Small intestine (tissue), 7 donors: ENCODE measurements around the gene CRHR2. TPM values are rescaled to one million over a fixed set of nuclear protein-coding genes. Genes with fewer than 3 reads are reported as not detected.

Experiments used
- DNase-seq, 2 donors: peaks; one replicate each; pipeline versions ENCODE4 v3.0.0 to v3.0.0-alpha.2; 2013
- FAIRE-seq: peaks from 2 replicates; lab custom pipeline; 2012; peaks lifted over from hg19 to GRCh38; lab: Jason Lieb, UNC
- H3K27ac ChIP-seq, 3 donors: one replicate each; pipeline ENCODE4 v1.5.1; 2013; ENCODE audit warnings: low read length in 2 of 3, mild to moderate bottlenecking in 2 of 3, control low read depth in 1 of 3, inconsistent platforms in 1 of 3, low read depth in 1 of 3, moderate library complexity in 1 of 3
- H3K27me3 ChIP-seq, 3 donors: one replicate each; pipeline ENCODE4 v1.6.1; 2013; ENCODE audit warnings: low read length in 3 of 3, inconsistent platforms in 1 of 3; ENCODE audit not compliant: control insufficient read depth in 3 of 3, insufficient read depth in 3 of 3
- H3K36me3 ChIP-seq, 3 donors: one replicate each; pipeline ENCODE4 v1.6.1; 2013; ENCODE audit warnings: low read length in 3 of 3, inconsistent platforms in 1 of 3, low read depth in 1 of 3, mild to moderate bottlenecking in 1 of 3, moderate library complexity in 1 of 3; ENCODE audit not compliant: control insufficient read depth in 3 of 3, insufficient read depth in 2 of 3
- H3K4me1 ChIP-seq, 3 donors: one replicate each; pipeline ENCODE4 v1.6.1; 2013; ENCODE audit warnings: low read length in 2 of 3, inconsistent platforms in 1 of 3, low read depth in 1 of 3, mild to moderate bottlenecking in 1 of 3, moderate library complexity in 1 of 3; ENCODE audit not compliant: control insufficient read depth in 3 of 3, insufficient read depth in 2 of 3
- H3K4me3 ChIP-seq, 3 donors: one replicate each; pipeline ENCODE4 v1.5.1; 2013; ENCODE audit warnings: low read length in 3 of 3, control low read depth in 1 of 3, inconsistent platforms in 1 of 3, low read depth in 1 of 3, mild to moderate bottlenecking in 1 of 3, moderate library complexity in 1 of 3
- H3K9me3 ChIP-seq, 2 donors: one replicate each; pipeline ENCODE4 v1.6.1; 2013; ENCODE audit warnings: low read depth in 1 of 2, low read length in 1 of 2; ENCODE audit not compliant: control insufficient read depth in 2 of 2, insufficient read depth in 1 of 2
- WGBS, 3 donors: extraction: QIAGEN DNeasy Blood & Tissue Kit; methylation state at CpG; one replicate each; pipeline ENCODE4 v1.1.7; 2013; 5-methylcytosine and 5-hydroxymethylcytosine counted together
- polyA plus RNA-seq, 4 donors: library from polyadenylated mRNA; stranded (reverse) in 3 of 4; unstranded in 1 of 4; fragments of 200-250 nt in 3 of 4; fragments of 120-200 nt in 1 of 4; gene quantifications; one replicate each; pipeline versions ENCODE4 v1.2.1 to v1.2.3, GENCODE V29; 2013
- donor health status: healthy with polysubstance abuse.
- donor health status: control.
- donor health status: control.
- donor health status: Bipolar disorder and iron deficiency.
- donor health status: healthy.

CRHR2 gene
- polyA plus RNA-seq, 4 donors = 0.04 to 0.32 TPM; not detected in 2

DNA sequence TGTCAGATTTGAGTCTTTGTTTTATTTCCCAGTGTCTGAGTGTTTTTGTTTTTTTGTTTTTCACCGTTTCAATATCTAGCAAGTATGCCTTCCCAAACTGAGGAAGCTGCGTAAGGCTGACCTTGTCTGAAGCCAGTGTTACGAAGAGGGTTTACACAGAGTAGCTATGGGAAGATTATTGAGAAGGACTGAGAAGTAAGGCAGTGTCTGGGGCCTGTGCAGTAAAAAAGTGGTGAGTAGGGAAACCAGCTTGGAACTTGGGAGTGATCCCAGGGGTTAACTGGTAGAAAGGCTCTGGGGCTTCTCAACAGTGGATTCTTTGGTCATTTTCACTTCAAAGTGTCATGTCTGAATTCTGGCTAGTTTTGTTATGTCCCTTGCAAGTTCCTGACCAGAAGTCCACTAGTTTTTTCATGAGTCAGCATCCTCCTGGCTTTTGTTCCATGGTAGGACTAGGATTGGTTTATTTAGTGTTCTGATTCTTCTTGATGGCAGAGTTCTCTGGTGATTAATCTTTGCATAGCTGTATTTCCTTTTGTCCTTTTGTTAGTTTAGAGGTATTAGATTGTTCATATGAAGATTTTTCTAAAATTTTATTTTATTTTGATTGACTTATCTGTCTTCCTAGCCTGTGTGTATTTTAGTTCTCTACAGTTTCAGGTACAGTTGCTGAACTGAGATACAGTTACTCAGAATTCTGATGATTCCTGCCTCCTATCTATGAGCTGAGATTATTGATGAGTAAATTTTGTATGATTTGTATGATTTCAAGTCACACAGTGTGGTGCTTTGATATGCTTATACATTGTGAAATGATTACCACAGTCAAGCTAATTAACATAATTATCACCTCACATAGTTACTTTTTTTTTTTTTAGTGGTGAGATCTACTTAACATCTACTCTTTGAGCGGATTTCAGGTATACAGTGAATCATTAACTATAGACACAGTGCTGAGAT lies 68.6 kb downstream of the CRHR2 start:
- Histone ChIP-seq H3K27ac (no peak overlapping the region), H3K9me3 (no peaks in the 10 kb centered on the region), H3K4me1 (no peaks in the 10 kb centered on the region), H3K36me3 (peaks cover 19 to 29% (median 22%) of the 10 kb centered on the region in 3 donors), H3K4me3 (no peak overlapping the region), H3K27me3 (no peaks in the 10 kb centered on the region)
- WGBS, 3 donors = 92 to 96% (median 94%) methylated on average over 4 of the region's 4 CpGs
- FAIRE-seq (no peak), DNase-seq (no peak)

DNA sequence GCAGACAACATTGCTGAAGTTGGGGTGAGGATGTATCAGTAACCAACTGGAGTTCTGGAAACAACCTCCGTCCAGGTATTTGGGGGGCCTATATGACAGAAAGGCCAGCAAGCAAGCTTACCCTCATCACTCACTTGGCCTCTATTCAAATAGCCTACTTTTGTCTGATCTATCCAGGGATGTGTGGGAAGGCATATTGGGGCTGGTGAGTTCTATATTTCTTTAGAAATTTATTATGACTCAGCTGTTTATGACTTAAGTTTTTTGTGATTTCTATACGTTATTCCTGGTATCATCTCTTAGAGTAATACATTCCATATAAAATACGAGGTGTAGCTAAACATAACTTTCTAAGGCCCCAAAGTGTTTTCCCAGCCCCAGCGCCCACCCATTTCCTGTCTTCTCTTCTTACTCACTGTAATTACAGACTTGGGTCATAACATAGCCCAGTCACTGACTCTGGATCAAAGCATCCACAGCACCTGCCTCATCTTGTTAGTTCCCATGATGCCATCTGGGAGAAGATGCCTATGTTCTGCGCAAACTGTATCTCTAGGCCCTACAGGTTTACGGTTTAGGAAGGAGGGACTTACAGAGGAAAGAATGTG lies 69.5 kb downstream of the CRHR2 start:
- Histone ChIP-seq H3K27me3 (no peaks in the 10 kb centered on the region), H3K36me3 (peaks cover 15 to 27% (median 23%) of the 10 kb centered on the region in 3 donors), H3K27ac (no peak overlapping the region), H3K9me3 (no peaks in the 10 kb centered on the region), H3K4me3 (no peak overlapping the region), H3K4me1 (no peaks in the 10 kb centered on the region)
- WGBS, 3 donors = 83 to 90% (median 89%) methylated on average over 6 of the region's 6 CpGs
- no peak for FAIRE-seq
- DNase-seq = no peak

- DNase-seq (no peak), FAIRE-seq (no peak)
- Histone ChIP-seq H3K4me1 (no peaks in the 10 kb centered on the region), H3K27me3 (no peaks in the 10 kb centered on the region), H3K9me3 (no peaks in the 10 kb centered on the region), H3K27ac (no peak overlapping the region), H3K4me3 (no peak overlapping the region), H3K36me3 (peaks cover 7 to 25% (median 10%) of the 10 kb centered on the region in 3 donors)
- WGBS, 3 donors = 94 to 98% (median 96%) methylated on average over 3 of the region's 3 CpGs
Measured at GRCh38 chr7:30605832-30606231, 76.4 kb downstream of the CRHR2 start.

- Histone ChIP-seq H3K9me3 (no peaks in the 10 kb centered on the region), H3K4me1 (no peaks in the 10 kb centered on the region), H3K36me3 (peaks cover 10 to 29% (median 10%) of the 10 kb centered on the region in 3 donors), H3K4me3 (no peak overlapping the region), H3K27me3 (no peaks in the 10 kb centered on the region), H3K27ac (no peak overlapping the region)
- 85 to 90% (median 89%) methylated on average over 3 of the region's 3 CpGs for WGBS, 3 donors
- FAIRE-seq (no peak), DNase-seq (no peak)
Measured at GRCh38 chr7:30604901-30605300, 77.4 kb downstream of the CRHR2 start.

Other genes with a start within 250 kb of the CRHR2 start
- gene NOD1, start 203.7 kb downstream of the CRHR2 start, polyA plus RNA-seq = 1 to 10 TPM; 3.4 to 8.9 (median 5.5) TPM
- gene GGCT, start 177.6 kb downstream of the CRHR2 start, polyA plus RNA-seq = 100 to 1,000 TPM in 1 of 4 donors, 10 to 100 TPM in 3; 57.3 to 105 (median 70.5) TPM
- 100 to 1,000 TPM in 1 of 4 donors, 10 to 100 TPM in 3; 36.5 to 144 (median 65.1) TPM for gene GARS1, start 87.6 kb downstream of the CRHR2 start, polyA plus RNA-seq
- gene INMT, start 69.7 kb upstream of the CRHR2 start, polyA plus RNA-seq = 1 to 10 TPM; 1.1 to 6.1 (median 1.6) TPM
- gene MINDY4, start 89.0 kb upstream of the CRHR2 start, polyA plus RNA-seq = 1 to 10 TPM in 2 of 4 donors, under 1 TPM in 2; 0.22 to 6.5 (median 1.9) TPM
- 100 to 1,000 TPM in 1 of 4 donors, 10 to 100 TPM in 3; 17.8 to 175 (median 31.4) TPM for gene AQP1, start 229.4 kb upstream of the CRHR2 start, polyA plus RNA-seq